ENCODE measurements around the gene ATF2. TPM values are rescaled to one million over a fixed set of nuclear protein-coding genes. Genes with fewer than 3 reads are reported as not detected.

The ATF2 gene
- total RNA-seq = 10 to 100 TPM; 49.3 to 66.8 (median 54.7) TPM

- DNase-seq (ENCODE audit: low spot score) (peak; percentile 89), ATAC-seq (ENCODE audit: low FRiP score) (peak; percentile 99)
- no peak for TF ChIP-seq CTCF (IDR thresholded peaks at IDR 0.05)
Observed at GRCh38 chr2:175167792-175168563, at the start of gene ATF2. ATF2 (minus strand) TSS chr2:175168203; CDS start chr2:175136443, 31,760 bp downstream.

- TF ChIP-seq CTCF (IDR thresholded peaks at IDR 0.05) = no peak
- ATAC-seq (ENCODE audit: low FRiP score) (no peak), DNase-seq (ENCODE audit: low spot score) (no peak)
Observed at GRCh38 chr2:175207741-175208438, 39.9 kb upstream of the ATF2 start.

GRCh38 chr2:175206866-175207265, 38.9 kb upstream of the ATF2 start:
- DNase-seq (ENCODE audit: low spot score) (no peak), ATAC-seq (ENCODE audit: low FRiP score) (no peak)
- no peak for TF ChIP-seq CTCF (IDR thresholded peaks at IDR 0.05)

- no peak for TF ChIP-seq CTCF (IDR thresholded peaks at IDR 0.05)
- ATAC-seq (ENCODE audit: low FRiP score) (no peak), DNase-seq (ENCODE audit: low spot score) (no peak)
Observed at GRCh38 chr2:175205523-175205922, 37.5 kb upstream of the ATF2 start.

GRCh38 chr2:175203621-175204496, 35.9 kb upstream of the ATF2 start:
- DNase-seq (ENCODE audit: low spot score) (no peak), ATAC-seq (ENCODE audit: low FRiP score) (peak; percentile 57)
- TF ChIP-seq CTCF (IDR thresholded peaks at IDR 0.05) = no peak

GRCh38 chr2:175195012-175195411, 27.0 kb upstream of the ATF2 start:
- TF ChIP-seq CTCF (IDR thresholded peaks at IDR 0.05) = no peak
- ATAC-seq (ENCODE audit: low FRiP score) = no peak
- DNase-seq (ENCODE audit: low spot score) = no peak

Measured in omental fat pad (tissue), 4 donors.